DND-41 (cell line): ENCODE results near the gene TXNDC17.

Source experiments
- ATAC-seq: fragments of 200-7000 bp; cut with Tn5 transposase; 3 replicates; pipeline ENCODE4 v1.9.1; 2021; ENCODE audit warnings: low read depth; ENCODE audit not compliant: insufficient read depth
- DNase-seq: peaks from one replicate; pipeline ENCODE4 v3.0.0-alpha.2; 2020
- H2AFZ ChIP-seq: 2 replicates; pipeline ENCODE4 v1.6.0; 2012; ENCODE audit warnings: low read depth, low read length
- H3K27ac ChIP-seq: 2 replicates; pipeline ENCODE4 v1.5.1; 2012; ENCODE audit warnings: low read length, inconsistent platforms
- H3K27me3 ChIP-seq: fragments of 200-600 bp; sonication (generic); 2 replicates; pipeline ENCODE4 v1.6.0; 2012; ENCODE audit warnings: low read length, mild to moderate bottlenecking, inconsistent platforms; ENCODE audit not compliant: insufficient read depth, poor library complexity
- H3K36me3 ChIP-seq: 2 replicates; pipeline ENCODE4 v1.5.1; 2012; ENCODE audit warnings: low read length, inconsistent platforms; ENCODE audit not compliant: insufficient read depth
- H3K4me1 ChIP-seq: 2 replicates; pipeline ENCODE4 v1.5.1; 2012; ENCODE audit warnings: mild to moderate bottlenecking, low read length; ENCODE audit not compliant: insufficient read depth
- H3K4me2 ChIP-seq: 2 replicates; pipeline ENCODE4 v1.6.0; 2012; ENCODE audit warnings: mild to moderate bottlenecking, moderate library complexity, low read length, inconsistent platforms; ENCODE audit not compliant: insufficient read depth
- H3K4me3 ChIP-seq, 2 experiments: fragments of 200-600 bp in 1 of 2; shearing (Covaris generic) in 1 of 2; 2 replicates each; pipeline ENCODE4 v1.5.1; 2012 to 2016; ENCODE audit warnings: inconsistent platforms in 2 of 2, low read length in 2 of 2, mild to moderate bottlenecking in 2 of 2, low read depth in 1 of 2, moderate library complexity in 1 of 2
- H3K79me2 ChIP-seq: 2 replicates; pipeline ENCODE4 v1.6.0; 2012; ENCODE audit warnings: low read length, inconsistent platforms; ENCODE audit not compliant: insufficient read depth
- H3K9ac ChIP-seq: 2 replicates; pipeline ENCODE4 v1.6.0; 2012; ENCODE audit warnings: low read depth, mild to moderate bottlenecking, inconsistent platforms, low read length, moderate library complexity
- H3K9me3 ChIP-seq: 2 replicates; pipeline ENCODE4 v1.5.1; 2012; ENCODE audit warnings: low read length, moderate library complexity, mild to moderate bottlenecking, inconsistent platforms; ENCODE audit not compliant: insufficient read depth, severe bottlenecking
- H4K20me1 ChIP-seq: 2 replicates; pipeline ENCODE4 v1.6.0; 2012; ENCODE audit warnings: low read length; ENCODE audit not compliant: insufficient read depth
- EZH2 ChIP-seq: IDR thresholded peaks from 3 replicates; pipeline ENCODE4 v1.6.1; 2012; ENCODE audit warnings: borderline replicate concordance, low read depth, mild to moderate bottlenecking, moderate library complexity, low read length, inconsistent platforms; ENCODE audit not compliant: severe bottlenecking
- TF ChIP-seq, protein P1 (sequence below): IDR thresholded peaks from 2 replicates; pipeline ENCODE4 v1.5.1; 2012; ENCODE audit warnings: borderline replicate concordance, low read length, moderate library complexity, mild to moderate bottlenecking; ENCODE audit not compliant: poor library complexity, severe bottlenecking; ENCODE audit errors: extremely low read depth

The TXNDC17 gene

DNA sequence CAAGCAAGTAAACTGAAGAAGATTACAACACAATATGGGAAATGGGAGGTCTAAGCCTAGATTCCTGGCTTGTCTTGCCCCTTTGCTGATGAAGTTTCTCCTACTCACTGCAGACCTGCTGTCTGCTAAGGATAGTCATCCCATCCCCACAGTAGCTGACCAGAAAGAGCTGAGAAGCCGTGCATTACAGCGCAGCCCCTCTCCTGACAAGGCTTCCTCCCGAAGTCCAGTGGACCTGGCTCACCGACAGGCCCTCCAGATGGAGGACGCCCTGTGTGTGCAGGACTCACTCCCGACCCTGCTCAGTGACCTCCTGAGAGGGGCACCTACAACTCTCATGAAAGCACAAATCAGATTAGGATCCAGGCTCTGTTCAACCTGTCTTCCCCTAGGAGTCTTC is 35.7 kb upstream of the TXNDC17 start:
- Histone ChIP-seq H3K79me2 (no peaks in the 10 kb centered on the region), H3K4me2 (no peak overlapping the region), H3K4me1 (no peaks in the 10 kb centered on the region), H3K27me3 (no peaks in the 10 kb centered on the region), H3K36me3 (peaks cover 86% of the 10 kb centered on the region), H3K9ac (no peak overlapping the region), H3K4me3 (no peak overlapping the region), H3K9me3 (no peaks in the 10 kb centered on the region), H2AFZ (no peak overlapping the region), H3K27ac (no peak overlapping the region), H4K20me1 (peaks cover 3% of the 10 kb centered on the region; the same call in 1 of the 2 replicates)
- DNase-seq (no peak), ATAC-seq (no peak)
- TF ChIP-seq, protein P1, sequence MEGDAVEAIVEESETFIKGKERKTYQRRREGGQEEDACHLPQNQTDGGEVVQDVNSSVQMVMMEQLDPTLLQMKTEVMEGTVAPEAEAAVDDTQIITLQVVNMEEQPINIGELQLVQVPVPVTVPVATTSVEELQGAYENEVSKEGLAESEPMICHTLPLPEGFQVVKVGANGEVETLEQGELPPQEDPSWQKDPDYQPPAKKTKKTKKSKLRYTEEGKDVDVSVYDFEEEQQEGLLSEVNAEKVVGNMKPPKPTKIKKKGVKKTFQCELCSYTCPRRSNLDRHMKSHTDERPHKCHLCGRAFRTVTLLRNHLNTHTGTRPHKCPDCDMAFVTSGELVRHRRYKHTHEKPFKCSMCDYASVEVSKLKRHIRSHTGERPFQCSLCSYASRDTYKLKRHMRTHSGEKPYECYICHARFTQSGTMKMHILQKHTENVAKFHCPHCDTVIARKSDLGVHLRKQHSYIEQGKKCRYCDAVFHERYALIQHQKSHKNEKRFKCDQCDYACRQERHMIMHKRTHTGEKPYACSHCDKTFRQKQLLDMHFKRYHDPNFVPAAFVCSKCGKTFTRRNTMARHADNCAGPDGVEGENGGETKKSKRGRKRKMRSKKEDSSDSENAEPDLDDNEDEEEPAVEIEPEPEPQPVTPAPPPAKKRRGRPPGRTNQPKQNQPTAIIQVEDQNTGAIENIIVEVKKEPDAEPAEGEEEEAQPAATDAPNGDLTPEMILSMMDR, result no peak
- TF ChIP-seq EZH2, result no peak

DNA sequence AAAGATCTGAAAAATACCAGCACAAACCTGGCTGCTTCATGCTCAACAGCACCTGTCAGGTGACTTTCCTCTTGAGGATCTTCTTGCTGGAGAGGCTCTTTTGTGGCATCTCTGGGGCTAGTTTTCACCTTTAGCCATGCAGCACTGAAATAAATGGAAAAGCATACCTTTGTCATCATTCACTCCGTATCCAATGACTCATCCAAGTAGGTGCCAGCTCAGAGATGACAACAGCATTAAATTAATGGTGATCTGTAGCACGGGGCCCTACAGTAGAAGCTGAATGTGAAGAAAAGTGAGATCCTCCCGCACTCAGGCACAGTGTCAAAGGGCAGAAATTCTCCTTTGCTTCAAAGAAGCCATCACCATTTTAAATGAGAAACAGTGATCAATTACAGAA is 32.5 kb upstream of the TXNDC17 start:
- peaks cover 79% of the 10 kb centered on the region for H3K36me3 ChIP-seq

DNA sequence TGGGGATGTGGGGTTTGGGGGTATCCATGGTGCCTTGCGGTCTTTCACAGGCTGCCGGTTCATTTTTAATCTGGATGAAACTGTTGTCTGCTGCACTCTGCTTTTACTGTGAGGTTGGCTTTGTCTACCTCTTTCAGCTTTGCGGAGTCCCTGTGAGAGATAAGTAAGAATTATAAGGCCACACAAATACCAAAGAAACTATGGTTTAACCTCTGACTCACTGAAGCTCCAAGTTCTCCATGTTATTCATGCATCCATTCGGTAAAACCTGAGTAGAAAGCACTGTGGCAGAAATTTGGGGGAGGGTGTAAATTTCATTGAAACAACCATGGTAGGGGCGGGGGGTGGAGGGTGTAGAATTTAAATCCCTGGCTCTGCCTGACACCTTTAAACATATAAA is 30.8 kb upstream of the TXNDC17 start:
- H3K27me3 ChIP-seq, result no peaks in the 10 kb centered on the region
- H3K4me2 ChIP-seq, result no peak overlapping the region
- H4K20me1 ChIP-seq, result peaks cover 3% of the 10 kb centered on the region; the same call in 1 of the 2 replicates
- H2AFZ ChIP-seq, result no peak overlapping the region
- DNase-seq, result no peak
- no peak overlapping the region for H3K27ac ChIP-seq
- no peaks in the 10 kb centered on the region for H3K79me2 ChIP-seq
- peaks cover 64% of the 10 kb centered on the region for H3K36me3 ChIP-seq
- TF ChIP-seq, protein P1, result no peak
- H3K9me3 ChIP-seq, result no peaks in the 10 kb centered on the region
- no peak overlapping the region for H3K4me3 ChIP-seq
- H3K4me1 ChIP-seq, result no peaks in the 10 kb centered on the region
- no peak for ATAC-seq
- H3K9ac ChIP-seq, result no peak overlapping the region

More for the DNA sequence above, 32.5 kb upstream of the TXNDC17 start:
- Histone ChIP-seq H3K79me2 (no peaks in the 10 kb centered on the region), H3K9me3 (no peaks in the 10 kb centered on the region), H3K9ac (no peak overlapping the region), H3K4me3 (no peak overlapping the region), H2AFZ (no peak overlapping the region), H4K20me1 (peaks cover 3% of the 10 kb centered on the region; the same call in 1 of the 2 replicates), H3K27me3 (no peaks in the 10 kb centered on the region), H3K4me2 (no peak overlapping the region), H3K27ac (no peak overlapping the region), H3K4me1 (no peaks in the 10 kb centered on the region)
- no peak for DNase-seq
- TF ChIP-seq, protein P1, result no peak
- TF ChIP-seq EZH2, result no peak
- no peak for ATAC-seq

DNA sequence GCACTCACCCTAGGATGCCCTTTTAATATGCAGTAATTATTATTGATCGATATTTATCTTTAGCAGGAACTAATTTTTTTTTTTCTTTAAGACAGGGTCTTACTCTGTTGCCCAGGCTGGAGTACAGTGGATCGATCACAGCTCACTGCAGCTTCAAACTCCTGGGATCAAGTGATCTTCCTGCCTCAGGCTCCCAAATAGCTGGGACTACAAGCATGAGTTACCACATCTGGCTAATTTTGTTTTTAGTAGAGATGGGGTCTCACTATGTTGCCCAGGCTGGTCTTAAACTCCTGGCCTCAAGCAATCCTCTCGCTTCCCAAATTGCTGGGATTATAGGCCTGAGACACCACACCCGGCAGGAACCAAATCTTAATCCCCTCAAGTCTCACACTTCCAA is 29.6 kb upstream of the TXNDC17 start:
- TF ChIP-seq EZH2, result no peak
- TF ChIP-seq, protein P1, result no peak
- Histone ChIP-seq H2AFZ (no peak overlapping the region), H3K9ac (no peak overlapping the region), H3K27me3 (no peaks in the 10 kb centered on the region), H3K4me3 (no peak overlapping the region), H3K4me1 (no peaks in the 10 kb centered on the region), H3K27ac (no peak overlapping the region), H3K79me2 (no peaks in the 10 kb centered on the region), H4K20me1 (no peaks in the 10 kb centered on the region), H3K9me3 (no peaks in the 10 kb centered on the region), H3K36me3 (peaks cover 63% of the 10 kb centered on the region), H3K4me2 (no peak overlapping the region)
- DNase-seq (no peak), ATAC-seq (no peak)
